ENCODE results near the gene CENPN. TPM values are rescaled to one million over a fixed set of nuclear protein-coding genes. Genes with fewer than 3 reads are reported as not detected.

CENPN gene
- polyA plus RNA-seq, 1 donor (not counting 4 experiments of a cell fraction or from before 2014, with no cell fraction given) = 29.2 TPM

- peaks cover 31% of the 10 kb centered on the region for H3K79me2 ChIP-seq (ENCODE audit: control insufficient read depth, insufficient read depth, low read length)
- peak overlapping the region; percentile 49 for H2AFZ ChIP-seq (ENCODE audit: control insufficient read depth, low read length)
- peak overlapping the region; percentile 74 to 89 (median 88) for H3K4me3 ChIP-seq (ENCODE audit: control insufficient read depth in 2 of 3, extremely low read depth in 1 of 3, insufficient read depth in 2 of 3, low read depth in 1 of 3, low read length in 3 of 3)
- peaks cover 12% of the 10 kb centered on the region for H3K4me1 ChIP-seq (ENCODE audit: control insufficient read depth, extremely low read depth, insufficient read depth, low read length)
- no peak for DNase-seq (ENCODE audit: low read depth, low spot score)
- H3K27ac ChIP-seq (ENCODE audit: control insufficient read depth, insufficient read depth, low read length) = peak overlapping the region; percentile 74
- TF ChIP-seq EZH2 (IDR thresholded peaks at IDR 0.05; ENCODE audit: low read length) (no peak), CTCF (optimal IDR thresholded peaks at IDR 0.05 in 1 of 3, IDR thresholded peaks at IDR 0.05 in 1 of 3, conservative IDR thresholded peaks at IDR 0.05 in 1 of 3; ENCODE audit: extremely low read depth in 1 of 3, insufficient read depth in 2 of 3, low read length in 3 of 3) (no peak)
- no peak for FAIRE-seq
- H3K27me3 ChIP-seq (ENCODE audit: control insufficient read depth, extremely low read depth, insufficient read depth, low read length) = no peaks in the 10 kb centered on the region
- H3K9ac ChIP-seq (ENCODE audit: control insufficient read depth, extremely low read depth, insufficient read depth, low read length) = peak overlapping the region; percentile 82
- H3K9me1 ChIP-seq (ENCODE audit: control insufficient read depth, extremely low read depth, insufficient read depth, low read length) = no peaks in the 10 kb centered on the region
- H4K20me1 ChIP-seq (ENCODE audit: control insufficient read depth, extremely low read depth, insufficient read depth, low read length) = no peaks in the 10 kb centered on the region
- dilution Hi-C loops (cut with MboI; ENCODE audit: extremely low pct_ligation_motif_present, low sequenced_read_pairs) = no loop called here
- H3K9me3 ChIP-seq (ENCODE audit: control insufficient read depth, low read depth, low read length) = no peaks in the 10 kb centered on the region
- peak overlapping the region; percentile 97 for H3K4me2 ChIP-seq (ENCODE audit: control insufficient read depth, extremely low read depth, insufficient read depth, low read depth, low read length)
- peaks cover 0 to 3% of the 10 kb centered on the region in 2 experiments for H3K36me3 ChIP-seq (ENCODE audit: control insufficient read depth in 2 of 2, extremely low read depth in 1 of 2, insufficient read depth in 2 of 2, low read length in 2 of 2)
Observed at GRCh38 chr16:81036751-81037350, 29.8 kb downstream of the CENPN start.

GRCh38 chr16:81040131-81040530 lies 33.1 kb downstream of the CENPN start:
- peaks cover 31% of the 10 kb centered on the region for H3K79me2 ChIP-seq (ENCODE audit: control insufficient read depth, insufficient read depth, low read length)
- no peak overlapping the region for H3K4me3 ChIP-seq (ENCODE audit: control insufficient read depth in 2 of 3, extremely low read depth in 1 of 3, insufficient read depth in 2 of 3, low read depth in 1 of 3, low read length in 3 of 3)
- H3K9me1 ChIP-seq (ENCODE audit: control insufficient read depth, extremely low read depth, insufficient read depth, low read length) = no peaks in the 10 kb centered on the region
- peaks cover 12% of the 10 kb centered on the region for H3K4me1 ChIP-seq (ENCODE audit: control insufficient read depth, extremely low read depth, insufficient read depth, low read length)
- dilution Hi-C loops (cut with MboI; ENCODE audit: extremely low pct_ligation_motif_present, low sequenced_read_pairs) = no loop called here
- FAIRE-seq (no peak), DNase-seq (ENCODE audit: low read depth, low spot score) (no peak)
- no peaks in the 10 kb centered on the region for H4K20me1 ChIP-seq (ENCODE audit: control insufficient read depth, extremely low read depth, insufficient read depth, low read length)
- no peaks in the 10 kb centered on the region for H3K27me3 ChIP-seq (ENCODE audit: control insufficient read depth, extremely low read depth, insufficient read depth, low read length)
- peaks cover 9 to 13% of the 10 kb centered on the region in 2 experiments for H3K36me3 ChIP-seq (ENCODE audit: control insufficient read depth in 2 of 2, extremely low read depth in 1 of 2, insufficient read depth in 2 of 2, low read length in 2 of 2)
- H3K9ac ChIP-seq (ENCODE audit: control insufficient read depth, extremely low read depth, insufficient read depth, low read length) = no peak overlapping the region
- no peak for TF ChIP-seq CTCF (optimal IDR thresholded peaks at IDR 0.05 in 1 of 3, IDR thresholded peaks at IDR 0.05 in 1 of 3, conservative IDR thresholded peaks at IDR 0.05 in 1 of 3; ENCODE audit: extremely low read depth in 1 of 3, insufficient read depth in 2 of 3, low read length in 3 of 3)
- no peak for TF ChIP-seq EZH2 (IDR thresholded peaks at IDR 0.05; ENCODE audit: low read length)
- H2AFZ ChIP-seq (ENCODE audit: control insufficient read depth, low read length) = no peak overlapping the region
- no peak overlapping the region for H3K4me2 ChIP-seq (ENCODE audit: control insufficient read depth, extremely low read depth, insufficient read depth, low read depth, low read length)
- no peaks in the 10 kb centered on the region for H3K9me3 ChIP-seq (ENCODE audit: control insufficient read depth, low read depth, low read length)
- H3K27ac ChIP-seq (ENCODE audit: control insufficient read depth, insufficient read depth, low read length) = no peak overlapping the region

Data from keratinocyte (primary cell).